ENCODE data around the gene TMEM151A. TPM values are rescaled to one million over a fixed set of nuclear protein-coding genes. Genes with fewer than 3 reads are reported as not detected.
"Not testable (repeated sequence)": the region's sequence is repeated elsewhere in the genome, so short reads cannot be mapped to it uniquely, and the experiment has no call there.

TMEM151A gene
- total RNA-seq, 2 experiments from 2014 or later = not detected

DNA sequence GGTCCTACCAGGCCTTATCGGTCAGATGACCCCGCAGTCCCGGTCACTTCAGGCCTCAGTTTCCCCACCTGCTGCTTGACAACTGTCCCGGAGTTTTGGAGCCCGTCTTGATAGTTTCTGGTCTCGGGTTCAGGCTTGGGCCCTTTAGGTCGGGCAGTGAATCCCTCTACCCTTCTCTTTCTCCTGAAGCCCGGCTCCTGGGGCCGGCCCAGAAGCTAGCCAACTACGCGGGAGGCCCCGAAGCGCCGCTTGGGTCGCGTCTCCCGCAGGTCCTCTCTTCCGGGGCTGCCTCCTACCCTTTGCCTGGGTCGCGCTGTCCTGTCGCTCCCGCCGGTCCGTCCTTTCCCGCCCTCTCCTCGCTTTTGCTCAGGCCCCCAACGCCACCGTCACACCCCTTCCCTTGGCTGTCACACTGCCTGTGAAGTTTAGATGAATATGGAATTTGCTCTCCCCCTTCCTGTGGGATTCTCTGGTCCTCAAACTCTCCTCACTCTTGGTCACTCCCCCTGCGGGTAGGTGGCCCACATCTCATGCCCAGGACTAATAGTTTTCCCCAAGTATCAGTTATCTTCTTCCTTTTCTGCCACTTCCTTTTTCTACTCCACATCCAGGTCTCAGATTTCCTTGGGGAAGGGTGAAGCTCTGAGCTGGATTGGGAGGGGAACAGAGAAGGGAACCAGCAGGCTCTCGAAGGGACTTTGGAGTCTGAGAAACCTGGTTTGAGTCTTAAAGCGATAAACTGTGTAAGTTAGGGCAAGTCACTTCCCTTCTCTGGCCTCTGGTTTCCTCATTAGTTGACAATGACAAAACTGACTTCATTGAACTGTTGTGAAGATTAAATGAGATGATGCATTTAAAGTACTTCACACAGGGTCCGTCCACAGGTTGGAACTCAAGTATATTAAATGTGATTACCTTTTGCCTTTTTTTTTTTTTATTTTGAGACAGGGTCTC is 22.5 kb upstream of the TMEM151A start:
- peak overlapping the region; percentile 88 for H3K4me3 Mint-ChIP-seq
- no peaks in the 10 kb centered on the region for H3K27me3 Mint-ChIP-seq
- H3K27ac Mint-ChIP-seq = peak overlapping the region; percentile 90
- POLR2A ChIA-PET = no interaction called here
- CTCF ChIA-PET = interaction anchor here (1.4 to 3.8 kb wide), 4 partner anchors 13 to 47 kb away, joined by 3 to 27 read pairs (median 10); partner anchors contain the start of gene YIF1A
- peaks cover 48% of the 10 kb centered on the region for H3K4me1 Mint-ChIP-seq
- no peak for DNase-seq
- peaks cover 44% of the 10 kb centered on the region for H3K36me3 Mint-ChIP-seq (ENCODE audit: low read depth)
- H3K9me3 Mint-ChIP-seq = no peaks in the 10 kb centered on the region

DNA sequence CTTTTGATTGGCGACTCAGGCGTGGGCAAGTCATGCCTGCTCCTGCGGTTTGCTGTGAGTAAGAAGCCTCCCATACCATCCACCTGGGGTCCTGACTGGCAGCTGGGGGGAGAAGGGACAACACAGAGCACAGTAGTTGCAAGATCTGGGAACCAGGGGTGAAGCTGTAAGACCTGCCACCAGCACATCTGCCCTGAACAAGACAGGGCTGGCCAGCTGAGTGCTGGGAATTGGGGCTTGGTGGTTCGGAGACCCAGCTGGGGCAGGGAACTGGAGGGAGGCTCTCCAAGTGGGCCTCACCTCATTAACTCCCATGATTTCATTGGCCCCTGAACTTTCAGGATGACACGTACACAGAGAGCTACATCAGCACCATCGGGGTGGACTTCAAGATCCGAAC is 19.9 kb upstream of the TMEM151A start:
- DNase-seq = no peak
- POLR2A ChIA-PET = interaction anchor here (1.5 kb wide), 1 partner anchor 17 kb away, joined by 5 read pairs; the partner anchor contains the start of gene YIF1A
- H3K4me1 Mint-ChIP-seq = peaks cover 48% of the 10 kb centered on the region
- no peak overlapping the region for H3K27ac Mint-ChIP-seq
- H3K36me3 Mint-ChIP-seq (ENCODE audit: low read depth) = peaks cover 55% of the 10 kb centered on the region
- no peaks in the 10 kb centered on the region for H3K27me3 Mint-ChIP-seq
- H3K9me3 Mint-ChIP-seq = no peaks in the 10 kb centered on the region
- no peak overlapping the region for H3K4me3 Mint-ChIP-seq
- CTCF ChIA-PET = interaction anchor here (0.6 to 4.5 kb wide), 3 partner anchors 11 to 124 kb away, joined by 3 to 43 read pairs (median 5); partner anchors contain the start of gene YIF1A

DNA sequence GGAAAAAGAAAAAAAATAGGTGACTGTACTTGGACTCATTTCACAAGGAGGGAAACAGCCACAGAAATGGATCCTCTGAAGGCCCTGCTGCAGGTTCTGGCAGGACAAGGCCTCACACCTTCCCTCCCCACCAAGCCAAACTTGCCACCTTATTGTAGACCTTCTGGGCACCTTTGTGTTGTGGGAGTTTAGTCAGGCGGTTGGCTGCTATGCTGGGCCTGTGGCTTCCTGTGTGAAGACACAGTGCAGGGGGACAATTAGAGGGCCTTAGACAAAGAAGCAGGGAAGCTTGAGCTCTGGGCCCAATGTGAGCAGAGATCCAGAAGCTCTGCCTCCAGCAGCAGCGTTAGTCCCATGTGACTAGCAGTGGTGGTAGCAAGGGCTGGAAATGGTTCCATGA is 19.1 kb upstream of the TMEM151A start:
- Mint-ChIP-seq H3K36me3 (ENCODE audit: low read depth) (peaks cover 54% of the 10 kb centered on the region), H3K4me1 (peaks cover 45% of the 10 kb centered on the region), H3K27ac (no peak overlapping the region), H3K27me3 (no peaks in the 10 kb centered on the region), H3K4me3 (no peak overlapping the region), H3K9me3 (no peaks in the 10 kb centered on the region)
- ChIA-PET POLR2A (interaction anchor here (0.6 to 0.8 kb wide), 2 partner anchors 11 to 16 kb away, joined by 3 read pairs; partner anchors contain the start of gene YIF1A), CTCF (interaction anchor here (1.1 to 4.5 kb wide), 4 partner anchors 10 to 50 kb away, joined by 3 to 43 read pairs (median 4); partner anchors contain the start of gene YIF1A)
- DNase-seq = no peak

DNA sequence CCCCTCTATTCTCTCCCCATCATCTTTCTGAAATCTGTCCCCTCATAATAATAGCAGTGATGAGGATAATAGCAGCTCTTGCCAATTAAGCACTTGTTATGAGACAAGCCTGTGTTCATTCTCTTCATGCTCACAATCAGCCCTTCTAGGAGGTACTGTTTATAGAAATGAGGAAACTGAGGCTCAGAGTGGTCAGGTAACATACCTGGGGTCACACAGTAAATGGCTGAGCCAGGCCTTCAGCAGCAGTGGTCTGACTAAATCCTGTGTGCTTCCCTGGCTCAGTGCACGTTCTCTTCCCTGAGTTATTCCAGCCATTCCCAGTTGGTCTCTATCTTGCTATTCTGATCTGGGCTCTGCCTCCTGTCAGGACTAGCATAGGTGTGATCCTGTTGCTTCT is 17.5 kb upstream of the TMEM151A start:
- Mint-ChIP-seq H3K4me3 (no peak overlapping the region), H3K27ac (no peak overlapping the region), H3K9me3 (no peaks in the 10 kb centered on the region), H3K4me1 (peaks cover 41% of the 10 kb centered on the region), H3K27me3 (no peaks in the 10 kb centered on the region), H3K36me3 (ENCODE audit: low read depth) (peaks cover 52% of the 10 kb centered on the region)
- DNase-seq = no peak
- POLR2A ChIA-PET = no interaction called here
- CTCF ChIA-PET = interaction anchor here (4.5 kb wide), 1 partner anchor 9 kb away, joined by 43 read pairs; no protein-coding TSS in a partner anchor

DNA sequence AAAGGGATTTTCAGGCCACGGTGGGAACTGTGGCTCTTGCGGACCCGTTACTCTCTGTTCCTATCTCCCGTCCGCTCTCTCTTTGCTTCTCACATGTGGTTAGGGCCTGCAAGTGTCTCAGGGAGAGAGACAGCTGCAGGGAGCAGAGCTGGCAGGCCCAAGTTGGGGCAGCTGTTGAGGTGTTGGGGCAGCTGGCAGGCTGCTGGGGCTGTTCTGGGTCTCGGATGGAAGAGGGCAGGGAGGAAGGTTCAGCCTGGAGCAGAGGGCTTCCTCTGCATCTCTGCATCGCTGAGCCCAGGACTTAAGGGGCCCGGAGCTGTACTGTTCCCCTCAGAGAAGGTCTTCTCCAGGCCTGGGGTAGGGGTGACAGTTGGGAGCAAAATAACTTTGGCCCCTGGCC is 16.3 kb upstream of the TMEM151A start:
- H3K36me3 Mint-ChIP-seq (ENCODE audit: low read depth) = peaks cover 47% of the 10 kb centered on the region
- no peak overlapping the region for H3K4me3 Mint-ChIP-seq

DNA sequence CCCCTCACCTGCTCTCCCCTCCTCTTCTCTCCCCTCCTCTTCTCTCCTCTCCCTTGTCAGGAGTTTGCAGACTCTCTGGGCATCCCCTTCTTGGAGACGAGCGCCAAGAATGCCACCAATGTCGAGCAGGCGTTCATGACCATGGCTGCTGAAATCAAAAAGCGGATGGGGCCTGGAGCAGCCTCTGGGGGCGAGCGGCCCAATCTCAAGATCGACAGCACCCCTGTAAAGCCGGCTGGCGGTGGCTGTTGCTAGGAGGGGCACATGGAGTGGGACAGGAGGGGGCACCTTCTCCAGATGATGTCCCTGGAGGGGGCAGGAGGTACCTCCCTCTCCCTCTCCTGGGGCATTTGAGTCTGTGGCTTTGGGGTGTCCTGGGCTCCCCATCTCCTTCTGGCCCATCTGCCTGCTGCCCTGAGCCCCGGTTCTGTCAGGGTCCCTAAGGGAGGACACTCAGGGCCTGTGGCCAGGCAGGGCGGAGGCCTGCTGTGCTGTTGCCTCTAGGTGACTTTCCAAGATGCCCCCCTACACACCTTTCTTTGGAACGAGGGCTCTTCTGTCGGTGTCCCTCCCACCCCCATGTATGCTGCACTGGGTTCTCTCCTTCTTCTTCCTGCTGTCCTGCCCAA is 15.6 kb upstream of the TMEM151A start:
- H3K9me3 Mint-ChIP-seq = no peaks in the 10 kb centered on the region
- H3K4me1 Mint-ChIP-seq = peaks cover 30% of the 10 kb centered on the region
- CTCF ChIA-PET = no interaction called here

More for the DNA sequence above, 16.3 kb upstream of the TMEM151A start:
- no peaks in the 10 kb centered on the region for H3K9me3 Mint-ChIP-seq
- ChIA-PET POLR2A (no interaction called here), CTCF (no interaction called here)
- peaks cover 34% of the 10 kb centered on the region for H3K4me1 Mint-ChIP-seq
- DNase-seq = no peak
- H3K27me3 Mint-ChIP-seq = peaks cover 3% of the 10 kb centered on the region
- H3K27ac Mint-ChIP-seq = no peak overlapping the region

DNA sequence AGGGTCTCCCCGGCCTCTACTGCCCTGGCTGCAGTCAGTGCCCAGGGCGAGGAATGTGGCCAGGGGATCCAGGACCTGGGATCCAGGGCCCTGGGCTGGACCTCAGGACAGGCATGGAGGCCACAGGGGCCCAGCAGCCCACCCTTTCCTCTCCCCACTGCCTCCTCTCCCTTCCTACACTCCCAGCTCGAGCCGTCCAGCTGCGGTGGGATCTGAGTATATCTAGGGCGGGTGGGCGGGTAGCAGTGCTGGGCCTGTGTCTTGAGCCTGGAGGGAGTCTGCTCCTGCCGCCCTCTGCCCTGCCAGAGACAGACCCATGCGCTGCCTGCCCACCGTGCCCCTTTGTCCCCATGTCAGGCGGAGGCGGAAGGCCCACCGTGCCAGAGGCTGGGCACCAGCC is 15.1 kb upstream of the TMEM151A start:
- POLR2A ChIA-PET, H3K27ac Mint-ChIP-seq, CTCF ChIA-PET: not testable (repeated sequence)

More for the DNA sequence above, 15.6 kb upstream of the TMEM151A start:
- H3K4me3 Mint-ChIP-seq = no peak overlapping the region
- peaks cover 3% of the 10 kb centered on the region for H3K27me3 Mint-ChIP-seq
- no peak overlapping the region for H3K27ac Mint-ChIP-seq
- POLR2A ChIA-PET = no interaction called here
- no peak for DNase-seq
- H3K36me3 Mint-ChIP-seq (ENCODE audit: low read depth) = peaks cover 42% of the 10 kb centered on the region

DNA sequence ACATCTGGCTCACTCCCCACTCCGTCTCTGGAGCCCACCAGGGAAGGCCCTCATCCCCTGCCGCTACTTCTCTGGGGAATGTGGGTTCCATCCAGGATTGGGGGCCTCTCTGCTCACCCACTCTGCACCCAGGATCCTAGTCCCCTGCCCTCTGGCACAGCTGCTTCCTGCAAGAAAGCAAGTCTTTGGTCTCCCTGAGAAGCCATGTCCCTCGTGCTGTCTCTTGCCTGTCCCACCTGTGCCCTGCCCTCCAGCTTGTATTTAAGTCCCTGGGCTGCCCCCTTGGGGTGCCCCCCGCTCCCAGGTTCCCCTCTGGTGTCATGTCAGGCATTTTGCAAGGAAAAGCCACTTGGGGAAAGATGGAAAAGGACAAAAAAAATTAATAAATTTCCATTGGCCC is 14.6 kb upstream of the TMEM151A start:
- H3K27me3 Mint-ChIP-seq, DNase-seq, POLR2A ChIA-PET, H3K27ac Mint-ChIP-seq, H3K9me3 Mint-ChIP-seq: not testable (repeated sequence)
- peaks cover 32% of the 10 kb centered on the region for H3K4me1 Mint-ChIP-seq
- CTCF ChIA-PET = interaction anchor here (0.9 kb wide), 1 partner anchor 55 kb away, joined by 4 read pairs; no protein-coding TSS in a partner anchor
- peak overlapping the region; percentile 3 for H3K4me3 Mint-ChIP-seq
- H3K36me3 Mint-ChIP-seq (ENCODE audit: low read depth) = peaks cover 36% of the 10 kb centered on the region

More for the DNA sequence above, 15.1 kb upstream of the TMEM151A start:
- not testable (repeated sequence) for DNase-seq, H3K4me3 Mint-ChIP-seq, H3K27me3 Mint-ChIP-seq, H3K9me3 Mint-ChIP-seq
- H3K4me1 Mint-ChIP-seq = peaks cover 32% of the 10 kb centered on the region
- H3K36me3 Mint-ChIP-seq (ENCODE audit: low read depth) = peaks cover 41% of the 10 kb centered on the region

DNA sequence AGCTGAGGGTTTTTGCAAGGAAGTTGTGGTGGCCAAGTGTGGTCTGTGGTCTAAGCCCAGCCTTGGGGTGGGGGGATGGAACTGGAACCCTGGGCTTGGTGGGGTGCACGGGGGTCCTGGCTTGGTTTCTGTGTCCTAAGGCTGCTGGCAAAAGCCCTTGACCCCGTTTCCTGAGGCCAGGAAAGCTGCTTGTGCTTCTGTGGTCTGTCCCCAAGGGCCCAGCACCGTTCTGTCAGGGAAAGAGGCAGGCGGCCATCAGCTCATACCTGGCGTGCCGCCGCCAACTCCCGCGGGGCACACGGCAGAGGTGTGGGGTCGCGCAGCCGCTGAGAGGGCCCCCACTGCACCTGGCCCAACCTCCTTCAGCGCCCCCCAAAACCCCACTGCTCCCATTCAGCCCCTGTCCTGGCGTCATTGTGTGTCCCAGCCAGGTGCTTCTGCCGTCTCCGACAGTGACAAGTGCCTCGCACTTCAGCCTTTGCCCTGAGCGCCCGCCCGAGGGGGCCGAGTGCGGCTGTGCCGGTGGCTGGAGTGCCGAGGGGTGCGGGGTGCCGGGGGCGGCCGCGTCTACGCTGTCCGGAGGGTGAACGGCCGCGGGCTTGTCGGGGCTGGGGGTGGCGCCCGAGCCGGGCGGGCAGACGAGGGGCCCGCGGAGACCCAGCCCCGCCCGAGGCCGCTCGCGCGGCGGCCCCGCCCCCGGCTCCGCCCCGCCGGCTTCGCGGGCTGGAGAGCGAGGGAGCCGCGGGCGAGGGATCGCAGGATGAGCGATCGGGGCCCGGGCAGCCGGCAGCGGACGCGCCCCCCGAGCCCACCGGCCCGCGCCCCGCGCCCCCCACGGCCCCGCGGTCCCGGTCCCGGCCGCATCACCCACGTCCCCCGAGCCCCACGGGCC is 14.0 kb upstream of the TMEM151A start, which contains the start of gene CNIH2:
CNIH2 (plus strand) TSS at position 705 of the 892 bp plus-strand sequence. CDS start 282 bp downstream, outside the sequence.
- peak; percentile 36 for DNase-seq
- ChIA-PET CTCF (interaction anchor here (0.9 kb wide), 1 partner anchor 55 kb away, joined by 4 read pairs; no protein-coding TSS in a partner anchor), POLR2A (no interaction called here)
- Mint-ChIP-seq H3K27ac (no peak within 1 kb of the TSS), H3K27me3 (peaks cover 3% of the 10 kb centered on the region), H3K9me3 (no peaks in the 10 kb centered on the region), H3K4me3 (peak within 1 kb of the TSS; percentile 55), H3K36me3 (ENCODE audit: low read depth) (peaks cover 32% of the 10 kb centered on the region), H3K4me1 (peaks cover 33% of the 10 kb centered on the region)

DNA sequence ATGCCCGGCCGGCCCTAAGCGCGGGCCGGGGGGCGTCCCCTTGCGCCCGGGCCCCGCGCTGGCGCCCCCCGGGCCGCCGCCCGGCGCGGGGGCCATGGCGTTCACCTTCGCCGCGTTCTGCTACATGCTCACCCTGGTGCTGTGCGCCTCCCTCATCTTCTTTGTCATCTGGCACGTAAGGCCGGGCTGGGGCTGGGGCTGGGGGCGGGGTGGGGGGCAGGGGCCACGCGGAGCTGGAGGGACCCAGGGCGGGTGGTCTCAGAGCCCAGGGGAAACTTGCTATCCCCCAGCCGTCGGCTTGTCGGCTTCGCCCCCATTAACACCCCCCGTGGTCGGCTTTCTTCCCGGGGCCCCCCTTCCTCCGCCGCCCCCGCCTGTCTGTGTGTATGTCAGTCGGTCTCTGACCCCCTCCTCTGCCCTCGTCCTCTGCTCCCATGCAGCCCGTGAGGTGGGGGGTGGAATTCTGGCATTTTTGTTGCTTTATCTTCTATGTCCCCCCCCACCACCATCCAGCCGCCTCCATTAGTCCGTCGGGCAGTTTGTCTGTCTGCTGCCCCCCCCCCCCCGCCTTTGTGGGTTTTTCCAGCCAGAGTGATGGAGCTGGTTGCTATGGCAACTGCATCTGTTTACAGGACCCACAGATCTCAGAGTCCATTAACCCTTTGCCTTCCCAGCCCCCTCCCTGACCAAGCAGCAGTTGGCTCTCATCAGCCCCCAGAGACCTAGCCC is 13.2 kb upstream of the TMEM151A start:
- H3K27ac Mint-ChIP-seq = no peak overlapping the region
- H3K27me3 Mint-ChIP-seq = peaks cover 3% of the 10 kb centered on the region
- peak overlapping the region; percentile 55 for H3K4me3 Mint-ChIP-seq
- H3K4me1 Mint-ChIP-seq = peaks cover 36% of the 10 kb centered on the region
- ChIA-PET CTCF (interaction anchor here (0.8 to 1.5 kb wide), 2 partner anchors 34 to 259 kb away, joined by 3 to 4 read pairs; no protein-coding TSS in a partner anchor), POLR2A (no interaction called here)
- no peak for DNase-seq
- no peaks in the 10 kb centered on the region for H3K9me3 Mint-ChIP-seq
- peaks cover 24% of the 10 kb centered on the region for H3K36me3 Mint-ChIP-seq (ENCODE audit: low read depth)

DNA sequence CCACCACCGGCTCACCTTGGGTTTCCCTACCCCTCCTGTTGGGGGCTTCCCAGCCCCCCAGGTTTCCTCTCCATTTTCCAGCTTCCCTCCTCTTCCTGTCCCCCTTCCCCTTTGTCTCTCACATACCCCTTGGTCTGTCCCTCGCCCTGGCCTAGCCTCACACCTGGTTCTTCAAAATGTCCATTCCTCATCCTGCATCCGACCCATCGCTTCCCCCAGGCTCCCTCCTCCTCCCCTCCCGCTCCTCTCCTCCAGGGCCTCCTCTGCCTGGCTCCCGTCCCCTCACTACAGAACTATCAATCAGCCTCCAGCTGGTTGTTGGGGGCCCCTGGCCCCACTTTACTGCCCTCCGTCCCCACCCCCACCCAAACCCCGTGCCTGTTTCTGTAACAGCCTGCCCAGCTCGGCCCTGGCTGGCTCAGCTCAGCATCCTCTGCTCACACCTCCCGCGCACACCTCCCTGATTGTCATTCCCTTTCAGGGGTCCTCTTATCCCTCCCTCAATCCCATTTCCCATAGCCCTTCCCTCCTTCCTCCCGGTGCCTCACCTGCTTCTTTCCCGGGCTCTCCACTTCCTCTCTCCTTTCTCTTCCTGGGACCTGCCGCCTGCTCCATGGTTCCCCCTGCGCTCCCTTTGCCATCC is 12.5 kb upstream of the TMEM151A start:
- Mint-ChIP-seq H3K27ac (peak overlapping the region; percentile 11), H3K4me3 (peak overlapping the region; percentile 55), H3K9me3 (no peaks in the 10 kb centered on the region), H3K36me3 (ENCODE audit: low read depth) (peaks cover 19% of the 10 kb centered on the region), H3K4me1 (peaks cover 35% of the 10 kb centered on the region), H3K27me3 (peaks cover 3% of the 10 kb centered on the region)
- ChIA-PET CTCF (interaction anchor here (0.8 to 1.5 kb wide), 4 partner anchors 21 to 568 kb away, joined by 3 to 4 read pairs (median 3); partner anchors contain the start of gene KAT5), POLR2A (no interaction called here)
- no peak for DNase-seq

All from activated CD4-positive, alpha-beta T cell treated with anti-CD3 and anti-CD28 coated beads, Interleukin-2, amount 10 ng/mL, durations not matched to agents 7 days and 5 days (primary cell).